Osteoblast (primary cell): ENCODE measurements around the gene GPX3. TPM values are rescaled to one million over a fixed set of nuclear protein-coding genes. Genes with fewer than 3 reads are reported as not detected.

Experiments
- DNase-seq: peaks from one replicate; pipeline ENCODE4 v3.0.0; 2011; ENCODE audit warnings: low spot score, mixed read lengths; ENCODE audit not compliant: insufficient read length; ENCODE audit errors: missing footprints
- H2AFZ ChIP-seq: 2 replicates; pipeline ENCODE4 v1.6.0; 2011; ENCODE audit warnings: mild to moderate bottlenecking, low read length
- H3K27ac ChIP-seq: 2 replicates; pipeline ENCODE4 v1.5.1; 2011; ENCODE audit warnings: mild to moderate bottlenecking, low read depth, low read length, moderate library complexity
- H3K27me3 ChIP-seq: 2 replicates; pipeline ENCODE4 v1.6.0; 2012; ENCODE audit warnings: mild to moderate bottlenecking, control low read depth, inconsistent platforms, low read length, moderate library complexity; ENCODE audit not compliant: insufficient read depth
- H3K36me3 ChIP-seq: 2 replicates; pipeline ENCODE4 v1.5.1; 2011; ENCODE audit warnings: mild to moderate bottlenecking, low read length, control low read depth, moderate library complexity; ENCODE audit not compliant: insufficient read depth
- H3K4me1 ChIP-seq: 2 replicates; pipeline ENCODE4 v1.5.1; 2011; ENCODE audit warnings: mild to moderate bottlenecking, low read length, control low read depth, moderate library complexity; ENCODE audit not compliant: insufficient read depth
- H3K4me2 ChIP-seq: 2 replicates; pipeline ENCODE4 v1.6.0; 2011; ENCODE audit warnings: mild to moderate bottlenecking, low read length; ENCODE audit not compliant: insufficient read depth
- H3K4me3 ChIP-seq: fragments of 200-600 bp; sonication (generic); 3 replicates; pipeline ENCODE4 v1.5.1; 2012; ENCODE audit warnings: mild to moderate bottlenecking, low read length, inconsistent platforms; ENCODE audit not compliant: insufficient read depth
- H3K79me2 ChIP-seq: 2 replicates; pipeline ENCODE4 v1.6.0; 2012; ENCODE audit warnings: mild to moderate bottlenecking, low read length, control low read depth, inconsistent platforms; ENCODE audit not compliant: insufficient read depth
- H3K9me3 ChIP-seq: 2 replicates; pipeline ENCODE4 v1.5.1; 2011; ENCODE audit warnings: low read depth, low read length, control low read depth
- H4K20me1 ChIP-seq: 2 replicates; pipeline ENCODE4 v1.6.0; 2012; ENCODE audit warnings: mild to moderate bottlenecking, low read length, control low read depth; ENCODE audit not compliant: insufficient read depth
- CTCF ChIP-seq: IDR thresholded peaks from 2 replicates; pipeline ENCODE4 v1.5.1; 2011; ENCODE audit warnings: mild to moderate bottlenecking, low read depth, low read length, moderate library complexity; ENCODE audit errors: extremely low read depth
- total RNA-seq: library from RNA; depleted of rRNA; stranded (reverse); fragments of >200 nt; gene quantifications from 2 replicates; pipeline ENCODE4 v1.2.3, GENCODE V29; 2012

GPX3 gene
- total RNA-seq, 1 donor = 9.8 TPM

GRCh38 chr5:151067632-151068432, 47.4 kb downstream of the GPX3 start:
- Histone ChIP-seq H3K27ac (no peak overlapping the region), H3K79me2 (peaks cover 83% of the 10 kb centered on the region), H2AFZ (no peak overlapping the region), H3K4me1 (peaks cover 40% of the 10 kb centered on the region), H3K27me3 (no peaks in the 10 kb centered on the region), H3K4me3 (no peak overlapping the region), H4K20me1 (peaks cover 60% of the 10 kb centered on the region), H3K36me3 (peaks cover 3% of the 10 kb centered on the region), H3K4me2 (no peak overlapping the region), H3K9me3 (no peaks in the 10 kb centered on the region)
- no peak for TF ChIP-seq CTCF
- no peak for DNase-seq

- Histone ChIP-seq H3K4me3 (no peak overlapping the region), H3K79me2 (peaks cover 88% of the 10 kb centered on the region), H3K4me2 (no peak overlapping the region), H2AFZ (no peak overlapping the region), H3K36me3 (no peaks in the 10 kb centered on the region), H3K4me1 (peaks cover 34% of the 10 kb centered on the region), H4K20me1 (peaks cover 53% of the 10 kb centered on the region), H3K27me3 (no peaks in the 10 kb centered on the region), H3K9me3 (no peaks in the 10 kb centered on the region), H3K27ac (no peak overlapping the region)
- TF ChIP-seq CTCF = no peak
- no peak for DNase-seq
Observed at GRCh38 chr5:151068433-151069197, 48.2 kb downstream of the GPX3 start.

GRCh38 chr5:151070449-151070848, 50.1 kb downstream of the GPX3 start:
- Histone ChIP-seq H3K79me2 (peaks cover 83% of the 10 kb centered on the region), H3K9me3 (no peaks in the 10 kb centered on the region), H3K4me1 (peaks cover 28% of the 10 kb centered on the region), H4K20me1 (peaks cover 42% of the 10 kb centered on the region), H2AFZ (no peak overlapping the region), H3K27ac (no peak overlapping the region), H3K4me3 (no peak overlapping the region), H3K36me3 (no peaks in the 10 kb centered on the region), H3K4me2 (no peak overlapping the region), H3K27me3 (no peaks in the 10 kb centered on the region)
- no peak for TF ChIP-seq CTCF
- no peak for DNase-seq

GRCh38 chr5:151071021-151071420, 50.6 kb downstream of the GPX3 start:
- Histone ChIP-seq H4K20me1 (peaks cover 42% of the 10 kb centered on the region), H3K4me3 (no peak overlapping the region), H3K4me2 (no peak overlapping the region), H3K9me3 (no peaks in the 10 kb centered on the region), H2AFZ (no peak overlapping the region), H3K27me3 (no peaks in the 10 kb centered on the region), H3K27ac (no peak overlapping the region), H3K79me2 (peaks cover 82% of the 10 kb centered on the region), H3K36me3 (no peaks in the 10 kb centered on the region), H3K4me1 (peaks cover 33% of the 10 kb centered on the region)
- TF ChIP-seq CTCF = no peak
- DNase-seq = no peak
